ENCODE measurements around the gene YBX2.

DNA sequence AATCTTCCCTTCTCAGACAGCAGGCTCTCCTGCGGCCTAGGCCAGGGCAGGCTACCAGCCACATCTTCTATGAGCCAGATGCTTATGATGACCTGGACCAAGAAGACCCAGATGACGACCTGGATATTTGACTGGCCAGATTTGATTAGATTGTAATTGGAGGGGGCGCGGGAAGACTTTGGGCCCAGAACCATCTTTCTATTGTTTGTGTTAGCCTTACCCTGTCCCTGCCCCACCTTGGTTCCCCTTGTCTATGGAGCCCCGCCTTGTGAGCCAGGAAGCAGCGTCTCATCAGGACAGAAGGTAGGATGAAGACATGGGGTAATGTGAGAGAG lies 34.9 kb downstream of the YBX2 start:
- TF ChIP-seq POLR2A (IDR thresholded peaks at IDR 0.05) (no peak), CTCF (IDR thresholded peaks at IDR 0.05) (no peak)
